ENCODE measurements around the gene HLA-DPB1. TPM values are rescaled to one million over a fixed set of nuclear protein-coding genes. Genes with fewer than 3 reads are reported as not detected.
A peak's percentile ranks its signal among the peaks of the same experiment; 100 is the strongest.

Gene HLA-DPB1
- total RNA-seq, 1 donor = 8.7 TPM

GRCh38 chr6:33079580-33079979 is 3.8 kb downstream of the HLA-DPB1 start:
- no peaks in the 10 kb centered on the region for H3K9me3 ChIP-seq (ENCODE audit: low read depth, low read length)
- no peaks in the 10 kb centered on the region for H3K79me2 ChIP-seq (ENCODE audit: insufficient read depth, low read length)
- H3K4me2 ChIP-seq (ENCODE audit: insufficient read depth, low read length) = peak overlapping the region; percentile 86
- H3K27me3 ChIP-seq (ENCODE audit: insufficient read depth, low read length) = peaks cover 7% of the 10 kb centered on the region
- TF ChIP-seq CTCF (IDR thresholded peaks at IDR 0.05; ENCODE audit: extremely low read depth, low read depth, low read length) = no peak
- H4K20me1 ChIP-seq (ENCODE audit: insufficient read depth, low read length) = no peaks in the 10 kb centered on the region
- no peaks in the 10 kb centered on the region for H3K36me3 ChIP-seq (ENCODE audit: insufficient read depth, low read length)
- peaks cover 5% of the 10 kb centered on the region for H3K4me1 ChIP-seq (ENCODE audit: insufficient read depth, low read length)
- H3K27ac ChIP-seq (ENCODE audit: low read depth, low read length) = no peak overlapping the region
- H3K4me3 ChIP-seq (ENCODE audit: insufficient read depth, low read length) = no peak overlapping the region
- no peak overlapping the region for H2AFZ ChIP-seq (ENCODE audit: low read length)
- DNase-seq (ENCODE audit: insufficient read length, low spot score, missing footprints) = no peak

GRCh38 chr6:33080127-33081089 is 4.6 kb downstream of the HLA-DPB1 start:
- peak; percentile 82 for DNase-seq (ENCODE audit: insufficient read length, low spot score, missing footprints)
- Histone ChIP-seq H3K79me2 (ENCODE audit: insufficient read depth, low read length) (no peaks in the 10 kb centered on the region), H2AFZ (ENCODE audit: low read length) (peak overlapping the region; percentile 93), H3K4me1 (ENCODE audit: insufficient read depth, low read length) (peaks cover 5% of the 10 kb centered on the region), H3K27ac (ENCODE audit: low read depth, low read length) (peak overlapping the region; percentile 5), H3K27me3 (ENCODE audit: insufficient read depth, low read length) (peaks cover 7% of the 10 kb centered on the region), H3K4me2 (ENCODE audit: insufficient read depth, low read length) (peak overlapping the region; percentile 86), H3K36me3 (ENCODE audit: insufficient read depth, low read length) (no peaks in the 10 kb centered on the region), H3K4me3 (ENCODE audit: insufficient read depth, low read length) (peak overlapping the region; percentile 74), H4K20me1 (ENCODE audit: insufficient read depth, low read length) (no peaks in the 10 kb centered on the region), H3K9me3 (ENCODE audit: low read depth, low read length) (no peaks in the 10 kb centered on the region)
- no peak for TF ChIP-seq CTCF (IDR thresholded peaks at IDR 0.05; ENCODE audit: extremely low read depth, low read depth, low read length)

- H3K4me2 ChIP-seq (ENCODE audit: insufficient read depth, low read length) = peak overlapping the region; percentile 86
- no peak for TF ChIP-seq CTCF (IDR thresholded peaks at IDR 0.05; ENCODE audit: extremely low read depth, low read depth, low read length)
- no peaks in the 10 kb centered on the region for H3K79me2 ChIP-seq (ENCODE audit: insufficient read depth, low read length)
- peaks cover 7% of the 10 kb centered on the region for H3K27me3 ChIP-seq (ENCODE audit: insufficient read depth, low read length)
- peak overlapping the region; percentile 93 for H2AFZ ChIP-seq (ENCODE audit: low read length)
- no peak for DNase-seq (ENCODE audit: insufficient read length, low spot score, missing footprints)
- H3K27ac ChIP-seq (ENCODE audit: low read depth, low read length) = no peak overlapping the region
- H3K36me3 ChIP-seq (ENCODE audit: insufficient read depth, low read length) = no peaks in the 10 kb centered on the region
- no peaks in the 10 kb centered on the region for H3K9me3 ChIP-seq (ENCODE audit: low read depth, low read length)
- H3K4me1 ChIP-seq (ENCODE audit: insufficient read depth, low read length) = peaks cover 5% of the 10 kb centered on the region
- no peaks in the 10 kb centered on the region for H4K20me1 ChIP-seq (ENCODE audit: insufficient read depth, low read length)
- peak overlapping the region; percentile 74 for H3K4me3 ChIP-seq (ENCODE audit: insufficient read depth, low read length)
Observed at GRCh38 chr6:33081098-33081824, 5.5 kb downstream of the HLA-DPB1 start.

GRCh38 chr6:33082702-33083101 is 6.9 kb downstream of the HLA-DPB1 start:
- peak; percentile 69 for DNase-seq (ENCODE audit: insufficient read length, low spot score, missing footprints)

More at GRCh38 chr6:33082702-33083101, 6.9 kb downstream of the HLA-DPB1 start:
- H2AFZ ChIP-seq (ENCODE audit: low read length) = no peak overlapping the region
- no peaks in the 10 kb centered on the region for H3K36me3 ChIP-seq (ENCODE audit: insufficient read depth, low read length)
- H3K4me1 ChIP-seq (ENCODE audit: insufficient read depth, low read length) = peaks cover 5% of the 10 kb centered on the region
- peaks cover 5% of the 10 kb centered on the region for H3K27me3 ChIP-seq (ENCODE audit: insufficient read depth, low read length)
- H3K4me2 ChIP-seq (ENCODE audit: insufficient read depth, low read length) = no peak overlapping the region
- no peaks in the 10 kb centered on the region for H4K20me1 ChIP-seq (ENCODE audit: insufficient read depth, low read length)
- H3K79me2 ChIP-seq (ENCODE audit: insufficient read depth, low read length) = no peaks in the 10 kb centered on the region
- peak; percentile 72 for TF ChIP-seq CTCF (IDR thresholded peaks at IDR 0.05; ENCODE audit: extremely low read depth, low read depth, low read length)
- H3K4me3 ChIP-seq (ENCODE audit: insufficient read depth, low read length) = no peak overlapping the region
- H3K9me3 ChIP-seq (ENCODE audit: low read depth, low read length) = no peaks in the 10 kb centered on the region
- no peak overlapping the region for H3K27ac ChIP-seq (ENCODE audit: low read depth, low read length)

Data from osteoblast (primary cell).